HCT116 (cell line): ENCODE measurements around the gene TUBB4B. TPM values are rescaled to one million over a fixed set of nuclear protein-coding genes. Genes with fewer than 3 reads are reported as not detected.

Source experiments
- ATAC-seq: fragments of 200-7000 bp; cut with Tn5 transposase; 2 replicates; pipeline ENCODE4 v1.9.1; 2020; ENCODE audit warnings: mild to moderate bottlenecking, moderate library complexity
- BruUV-seq: library from RNA; stranded (reverse); fragments of 400-500 nt; replicated peaks from 2 replicates; lab custom pipeline; 2021; lab: Mats Ljungman, UMichigan
- CTCF ChIA-PET: fragments of 300-600 bp; sonication (Branson Sonifier 250); formaldehyde crosslinking; loops from one replicate; lab custom pipeline; 2021; ENCODE audit warnings: antibody characterized with exemption; lab: Charles Lee
- POLR2A ChIA-PET: fragments of 300-600, 350-600 bp; sonication (Branson Sonifier 250); formaldehyde crosslinking; loops from one replicate; lab custom pipeline; 2021; ENCODE audit warnings: antibody characterized with exemption; lab: Charles Lee
- RAD21 ChIA-PET, 2 experiments: fragments of 300-600 bp; sonication (Branson Sonifier 250); formaldehyde crosslinking; loops; one replicate each; lab custom pipeline; 2023; ENCODE audit warnings: low total read pairs in 2 of 2; ENCODE audit not compliant: uncharacterized antibody in 2 of 2, unreplicated experiment in 2 of 2, low non-redundant PET in 1 of 2; lab: Charles Lee
- DNase-seq: peaks from one replicate; pipeline ENCODE4 v3.0.0-alpha.2; 2010; ENCODE audit warnings: low read depth, low spot score
- H2AFZ ChIP-seq: fragments of 200-600 bp; shearing (Covaris generic), sonication (generic); 2 replicates; pipeline ENCODE4 v1.6.1; 2017; ENCODE audit warnings: low read depth, mixed run types, mixed read lengths, antibody characterized with exemption, low read length; ENCODE audit not compliant: poor library complexity, severe bottlenecking
- H3K27ac ChIP-seq: 2 replicates; pipeline ENCODE4 v1.5.1; 2012; ENCODE audit warnings: low read depth, low read length
- H3K27me3 ChIP-seq: fragments of 200-600 bp; sonication (generic); 2 replicates; pipeline ENCODE4 v1.6.1; 2016; ENCODE audit warnings: mixed run types, low read length, mixed read lengths; ENCODE audit not compliant: insufficient read depth
- H3K36me3 ChIP-seq, 2 experiments: fragments of 200-500 bp in 1 of 2; fragments of 200-600 bp in 1 of 2; sonication (Bioruptor generic) in 1 of 2; sonication (generic) in 1 of 2; 2 replicates each; pipeline versions ENCODE4 v1.5.1 to v1.6.1; 2014 to 2016; ENCODE audit warnings: low read length in 2 of 2, inconsistent platforms in 1 of 2, mixed read lengths in 1 of 2, mixed run types in 1 of 2; ENCODE audit not compliant: insufficient read depth in 2 of 2, control insufficient read depth in 1 of 2
- H3K4me1 ChIP-seq, 2 experiments: fragments of 200-600 bp in 1 of 2; sonication (generic) in 1 of 2; 2 replicates each; pipeline versions ENCODE4 v1.5.1 to v1.6.1; 2012 to 2017; ENCODE audit warnings: low read length in 2 of 2, inconsistent platforms in 1 of 2, mild to moderate bottlenecking in 1 of 2, mixed read lengths in 1 of 2, mixed run types in 1 of 2, moderate library complexity in 1 of 2; ENCODE audit not compliant: insufficient read depth in 2 of 2, control insufficient read depth in 1 of 2
- H3K4me2 ChIP-seq: fragments of 200-600 bp; sonication (generic); 2 replicates; pipeline ENCODE4 v1.6.1; 2017; ENCODE audit warnings: mixed run types, low read length, mixed read lengths
- H3K4me3 ChIP-seq, 2 experiments: fragments of 200-600 bp in 1 of 2; sonication (generic) in 1 of 2; replicated peaks in 1 of 2; 2 replicates each; pipeline ENCODE4 v1.5.1; 2011 to 2016; ENCODE audit warnings: low read length in 2 of 2, control low read depth in 1 of 2, low read depth in 1 of 2, mild to moderate bottlenecking in 1 of 2, mixed read lengths in 1 of 2, mixed run types in 1 of 2
- H3K79me2 ChIP-seq: fragments of 200-600 bp; sonication (generic); 2 replicates; pipeline ENCODE4 v1.6.1; 2017; ENCODE audit warnings: mild to moderate bottlenecking, mixed run types, low read length, moderate library complexity, mixed read lengths; ENCODE audit not compliant: insufficient read depth
- H3K9ac ChIP-seq: fragments of 200-600 bp; sonication (generic); 2 replicates; pipeline ENCODE4 v1.6.1; 2016; ENCODE audit warnings: low read length, mixed read lengths
- H3K9me2 ChIP-seq: fragments of 200-600 bp; sonication (generic), shearing (Covaris generic); 2 replicates; pipeline ENCODE4 v1.6.1; 2017; ENCODE audit warnings: mixed run types, mild to moderate bottlenecking, moderate library complexity; ENCODE audit not compliant: insufficient read depth
- H3K9me3 ChIP-seq, 2 experiments: fragments of 200-500 bp in 1 of 2; fragments of 200-600 bp in 1 of 2; sonication (Bioruptor generic) in 1 of 2; sonication (generic) in 1 of 2; 2 replicates each; pipeline ENCODE4 v1.6.1; 2014 to 2017; ENCODE audit warnings: low read length in 2 of 2, mixed read lengths in 2 of 2, inconsistent platforms in 1 of 2, low read depth in 1 of 2, mild to moderate bottlenecking in 1 of 2, mixed run types in 1 of 2, moderate library complexity in 1 of 2; ENCODE audit not compliant: control insufficient read depth in 1 of 2, insufficient read depth in 1 of 2
- H4K20me1 ChIP-seq: fragments of 200-600 bp; sonication (generic), shearing (Covaris generic); 2 replicates; pipeline ENCODE4 v1.6.1; 2017; ENCODE audit warnings: mixed run types, mild to moderate bottlenecking, moderate library complexity; ENCODE audit not compliant: insufficient read depth
- CTCF ChIP-seq, 3 experiments: fragments of 200-600 bp in 1 of 3; sonication (generic) in 1 of 3; IDR thresholded peaks in 2 of 3; conservative IDR thresholded peaks in 1 of 3; 2 replicates each; pipeline ENCODE4 v1.5.1; 2012 to 2017; ENCODE audit warnings: low read depth in 2 of 3, low read length in 2 of 3, antibody characterized with exemption in 1 of 3, borderline replicate concordance in 1 of 3, control low read depth in 1 of 3, mild to moderate bottlenecking in 1 of 3, mixed read lengths in 1 of 3, mixed run types in 1 of 3, moderate library complexity in 1 of 3; ENCODE audit not compliant: insufficient read depth in 1 of 3
- EGR1 ChIP-seq: IDR thresholded peaks from 2 replicates; pipeline ENCODE4 v1.6.1; 2012; ENCODE audit warnings: low read depth
- intact Hi-C: fragments of 100-400 bp; cut with micrococcal nuclease; formaldehyde crosslinking; loops from 2 replicates; pipeline ENCODE4 v1.10.0; 2022
- total RNA-seq: library from RNA; stranded (reverse); gene quantifications from one replicate; pipeline ENCODE4 v1.2.1, GENCODE V29; 2021; ENCODE audit not compliant: unreplicated experiment

TUBB4B gene
- total RNA-seq, 1 experiment from 2014 or later, result 502 TPM

- no peak for TF ChIP-seq CTCF (IDR thresholded peaks at IDR 0.05 in 2 of 3, conservative IDR thresholded peaks at IDR 0.05 in 1 of 3; ENCODE audit: borderline replicate concordance in 1 of 3, insufficient read depth in 1 of 3, low read depth in 2 of 3, low read length in 2 of 3)
Observed at GRCh38 chr9:137195525-137196220, 45.4 kb upstream of the TUBB4B start (continued).

- Histone ChIP-seq H4K20me1 (no peaks in the 10 kb centered on the region), H3K79me2 (peaks cover 30% of the 10 kb centered on the region; the same call in 1 of the 2 replicates), H3K9ac (no peak overlapping the region)
Observed at GRCh38 chr9:137198051-137198901, 42.8 kb upstream of the TUBB4B start.

More at GRCh38 chr9:137198051-137198901, 42.8 kb upstream of the TUBB4B start:
- no peak overlapping the region for H2AFZ ChIP-seq
- peaks cover 34 to 53% of the 10 kb centered on the region in 2 experiments for H3K4me1 ChIP-seq
- ATAC-seq (no peak), DNase-seq (no peak)
- no peak overlapping the region for H3K4me3 ChIP-seq
- H3K9me2 ChIP-seq, result no peaks in the 10 kb centered on the region
- H3K27ac ChIP-seq, result 0 out of 2 replicates have a peak overlapping the region, but pooled peaks have one; percentile 22
- BruUV-seq, result no TSS peak
- CTCF ChIA-PET, result interaction anchor here (0.5 kb wide), 1 partner anchor 23 kb away, joined by 6 read pairs; no protein-coding TSS in a partner anchor
- H3K36me3 ChIP-seq, result no peaks in the 10 kb centered on the region
- no peaks in the 10 kb centered on the region for H3K9me3 ChIP-seq
- H3K27me3 ChIP-seq, result no peaks in the 10 kb centered on the region
- RAD21 ChIA-PET, result no interaction called here
- POLR2A ChIA-PET, result interaction anchor here (2.6 kb wide), 1 partner anchor 9 kb away, joined by 20 read pairs; the partner anchor contains the start of genes ANAPC2 and SSNA1
- peak overlapping the region; percentile 63 for H3K4me2 ChIP-seq
- intact Hi-C loops, result no loop called here
- no peak for TF ChIP-seq EGR1
